Psoas muscle (tissue), 8 donors: ENCODE results near the gene SART1. TPM values are rescaled to one million over a fixed set of nuclear protein-coding genes. Genes with fewer than 3 reads are reported as not detected.

ENCODE experiments used
- ATAC-seq, 4 donors: fragments of 200-7000 bp; cut with Tn5 transposase; one replicate each; pipeline ENCODE4 v1.9.1; 2020; ENCODE audit warnings: moderate library complexity in 3 of 4, mild to moderate bottlenecking in 2 of 4
- DNase-seq, 2 donors: peaks; one replicate each; pipeline ENCODE4 v3.0.0-alpha.2; 2020
- H3K27ac ChIP-seq: fragments of 200-600 bp; one replicate; pipeline ENCODE4 v1.8.0; 2022
- H3K27me3 ChIP-seq, 3 donors: fragments of 200-600 bp in 1 of 3; one replicate each; pipeline versions ENCODE4 v1.6.1 to v1.8.0; 2013 to 2022; ENCODE audit warnings: low read length in 2 of 3, mild to moderate bottlenecking in 2 of 3, moderate library complexity in 1 of 3; ENCODE audit not compliant: insufficient read depth in 3 of 3
- H3K36me3 ChIP-seq, 2 donors: fragments of 200-600 bp in 1 of 2; one replicate each; pipeline versions ENCODE4 v1.6.1 to v1.8.0; 2013 to 2022; ENCODE audit warnings: low read depth in 1 of 2, mild to moderate bottlenecking in 1 of 2, moderate library complexity in 1 of 2; ENCODE audit not compliant: insufficient read depth in 1 of 2
- H3K4me1 ChIP-seq: fragments of 200-600 bp; one replicate; pipeline ENCODE4 v1.8.0; 2022
- H3K4me3 ChIP-seq: fragments of 200-600 bp; one replicate; pipeline ENCODE4 v1.8.0; 2022; ENCODE audit warnings: mild to moderate bottlenecking
- H3K9me3 ChIP-seq: fragments of 200-600 bp; one replicate; pipeline ENCODE4 v1.8.0; 2022
- WGBS, 3 donors: extraction: QIAGEN DNeasy Blood & Tissue Kit; methylation state at CpG; one replicate each; pipeline versions ENCODE4 v1.1.6 to v1.1.7; 2013; 5-methylcytosine and 5-hydroxymethylcytosine counted together
- intact Hi-C, 2 donors: fragments of 100-400 bp; cut with DNase I; formaldehyde crosslinking; loops; one replicate each; pipeline versions ENCODE4 v1.11.0 to v1.14.2; 2022
- polyA plus RNA-seq, 3 donors: library from polyadenylated mRNA; stranded (reverse); fragments of 200-250 nt; gene quantifications; one replicate each; pipeline ENCODE4 v1.2.3, GENCODE V29; 2013
- total RNA-seq, 4 donors: library from RNA; stranded (reverse); fragmentation: NEBNext Ultra II Directional in 2 of 4; extraction: Animal tissue kit (Norgen Biotek cat#: 25700) in 2 of 4; gene quantifications; one replicate each; pipeline versions ENCODE4 v1.2.1 to v1.2.4, GENCODE V29; 2021 to 2023
- TF ChIP-seq, protein P1 (sequence below): fragments of 200-600 bp; IDR thresholded peaks from one replicate; pipeline ENCODE4 v1.8.0; 2022; ENCODE audit warnings: antibody characterized with exemption
- donor health status: healthy with polysubstance abuse.
- donor health status: DM: no; HTN: no; CAD: no; lungs with moderate emphysema.
- donor health status: Bipolar disorder and iron deficiency.
- donor health status: healthy.
- donor health status: DM: yes; HTN: yes; CAD: no.
- donor health status: DM: no; HTN: no; CAD: no.
- donor health status: DM: no; HTN: no; CAD: no.
- donor health status: DM: yes; HTN: yes; CAD: no.

The SART1 gene
- total and polyA plus RNA-seq, 7 donors, result 36.3 to 58.7 (median 49.2) TPM

DNA sequence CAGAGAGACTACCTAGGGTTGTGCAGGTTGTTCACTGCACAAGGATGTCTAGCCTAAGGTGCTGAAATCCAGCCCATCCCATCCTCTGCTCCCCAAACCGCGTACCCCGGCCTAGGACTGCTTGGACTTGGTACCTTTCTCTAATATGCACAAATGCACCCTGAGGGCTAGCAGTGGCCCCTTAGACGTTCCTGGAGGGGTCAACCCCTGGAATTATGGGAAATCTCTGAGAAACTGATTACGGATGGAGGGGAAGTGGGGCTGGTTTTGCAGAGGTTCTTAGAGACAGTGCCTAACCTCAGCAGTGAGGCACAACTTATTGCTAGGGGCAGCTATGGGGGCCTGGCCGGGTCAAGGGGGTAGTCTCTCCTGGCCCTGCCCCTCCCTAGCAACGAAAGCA, 45.1 kb upstream of the SART1 start:
- intact Hi-C loops, result loop anchor here in 1 of 2 donors (2.0 kb wide), 1 partner anchor 26 kb away; the partner anchor contains the start of gene CCDC85B
- Histone ChIP-seq H3K27ac (peak overlapping the region; percentile 99), H3K4me3 (peak overlapping the region; percentile 100), H3K9me3 (no peaks in the 10 kb centered on the region), H3K27me3 (peaks cover 0 to 3% (median 0%) of the 10 kb centered on the region in 3 donors), H3K4me1 (peaks cover 58% of the 10 kb centered on the region), H3K36me3 (peaks cover 0 to 16% of the 10 kb centered on the region in 2 donors)
- 62 to 72% (median 72%) methylated on average over 7 of the region's 7 CpGs for WGBS, 3 donors
- TF ChIP-seq, protein P1, sequence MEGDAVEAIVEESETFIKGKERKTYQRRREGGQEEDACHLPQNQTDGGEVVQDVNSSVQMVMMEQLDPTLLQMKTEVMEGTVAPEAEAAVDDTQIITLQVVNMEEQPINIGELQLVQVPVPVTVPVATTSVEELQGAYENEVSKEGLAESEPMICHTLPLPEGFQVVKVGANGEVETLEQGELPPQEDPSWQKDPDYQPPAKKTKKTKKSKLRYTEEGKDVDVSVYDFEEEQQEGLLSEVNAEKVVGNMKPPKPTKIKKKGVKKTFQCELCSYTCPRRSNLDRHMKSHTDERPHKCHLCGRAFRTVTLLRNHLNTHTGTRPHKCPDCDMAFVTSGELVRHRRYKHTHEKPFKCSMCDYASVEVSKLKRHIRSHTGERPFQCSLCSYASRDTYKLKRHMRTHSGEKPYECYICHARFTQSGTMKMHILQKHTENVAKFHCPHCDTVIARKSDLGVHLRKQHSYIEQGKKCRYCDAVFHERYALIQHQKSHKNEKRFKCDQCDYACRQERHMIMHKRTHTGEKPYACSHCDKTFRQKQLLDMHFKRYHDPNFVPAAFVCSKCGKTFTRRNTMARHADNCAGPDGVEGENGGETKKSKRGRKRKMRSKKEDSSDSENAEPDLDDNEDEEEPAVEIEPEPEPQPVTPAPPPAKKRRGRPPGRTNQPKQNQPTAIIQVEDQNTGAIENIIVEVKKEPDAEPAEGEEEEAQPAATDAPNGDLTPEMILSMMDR, result no peak
- ATAC-seq (no peak), DNase-seq (no peak)

DNA sequence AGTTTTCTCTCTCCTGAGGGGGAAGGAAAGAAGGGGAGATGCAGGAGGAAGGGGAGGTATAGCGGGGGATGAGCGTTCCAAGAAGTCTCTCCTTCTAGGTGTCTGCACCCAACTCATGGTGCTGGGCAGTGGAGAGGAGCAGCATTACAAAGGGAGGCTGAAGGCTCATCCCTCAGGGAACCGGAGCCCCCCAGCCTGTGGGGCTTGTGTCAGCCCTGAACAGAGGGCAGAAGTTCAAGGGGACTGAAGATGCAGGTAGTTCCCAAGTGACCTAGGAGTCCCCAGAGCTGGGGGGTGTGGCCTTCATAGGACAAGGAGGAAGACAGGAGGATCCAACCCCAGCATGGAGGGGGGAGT, 44.5 kb upstream of the SART1 start:
- no peaks in the 10 kb centered on the region for H3K27me3 ChIP-seq
- H3K4me3 ChIP-seq, result peak overlapping the region; percentile 100
- H3K9me3 ChIP-seq, result no peaks in the 10 kb centered on the region
- TF ChIP-seq, protein P1, result no peak
- DNase-seq (no peak), ATAC-seq (no peak)
- H3K27ac ChIP-seq, result peak overlapping the region; percentile 99
- WGBS, 3 donors, result 85 to 90% (median 88%) methylated on average over 3 of the region's 3 CpGs
- H3K4me1 ChIP-seq, result peaks cover 51% of the 10 kb centered on the region
- H3K36me3 ChIP-seq, result peaks cover 0 to 22% of the 10 kb centered on the region in 2 donors
- intact Hi-C loops, result loop anchor here in 1 of 2 donors (2.0 kb wide), 1 partner anchor 26 kb away; the partner anchor contains the start of gene CCDC85B

- Histone ChIP-seq H3K27ac (peak overlapping the region; percentile 99), H3K4me3 (peak overlapping the region; percentile 100), H3K4me1 (peaks cover 50% of the 10 kb centered on the region), H3K36me3 (peaks cover 0 to 27% of the 10 kb centered on the region in 2 donors), H3K9me3 (no peaks in the 10 kb centered on the region), H3K27me3 (no peaks in the 10 kb centered on the region)
- TF ChIP-seq, protein P1, result no peak
- WGBS, 3 donors, result 47 to 64% (median 53%) methylated on average over 35 of the region's 35 CpGs
- intact Hi-C loops, result loop anchor here (2.0 kb wide), 2 partner anchors 27 to 49 kb away; partner anchors contain the start of gene CCDC85B (in 1 of the 2)
- ATAC-seq, result no peak
- peak in 1 of 2 donors; percentile 68 for DNase-seq
Observed at GRCh38 chr11:65917434-65918210, 43.9 kb upstream of the SART1 start.

DNA sequence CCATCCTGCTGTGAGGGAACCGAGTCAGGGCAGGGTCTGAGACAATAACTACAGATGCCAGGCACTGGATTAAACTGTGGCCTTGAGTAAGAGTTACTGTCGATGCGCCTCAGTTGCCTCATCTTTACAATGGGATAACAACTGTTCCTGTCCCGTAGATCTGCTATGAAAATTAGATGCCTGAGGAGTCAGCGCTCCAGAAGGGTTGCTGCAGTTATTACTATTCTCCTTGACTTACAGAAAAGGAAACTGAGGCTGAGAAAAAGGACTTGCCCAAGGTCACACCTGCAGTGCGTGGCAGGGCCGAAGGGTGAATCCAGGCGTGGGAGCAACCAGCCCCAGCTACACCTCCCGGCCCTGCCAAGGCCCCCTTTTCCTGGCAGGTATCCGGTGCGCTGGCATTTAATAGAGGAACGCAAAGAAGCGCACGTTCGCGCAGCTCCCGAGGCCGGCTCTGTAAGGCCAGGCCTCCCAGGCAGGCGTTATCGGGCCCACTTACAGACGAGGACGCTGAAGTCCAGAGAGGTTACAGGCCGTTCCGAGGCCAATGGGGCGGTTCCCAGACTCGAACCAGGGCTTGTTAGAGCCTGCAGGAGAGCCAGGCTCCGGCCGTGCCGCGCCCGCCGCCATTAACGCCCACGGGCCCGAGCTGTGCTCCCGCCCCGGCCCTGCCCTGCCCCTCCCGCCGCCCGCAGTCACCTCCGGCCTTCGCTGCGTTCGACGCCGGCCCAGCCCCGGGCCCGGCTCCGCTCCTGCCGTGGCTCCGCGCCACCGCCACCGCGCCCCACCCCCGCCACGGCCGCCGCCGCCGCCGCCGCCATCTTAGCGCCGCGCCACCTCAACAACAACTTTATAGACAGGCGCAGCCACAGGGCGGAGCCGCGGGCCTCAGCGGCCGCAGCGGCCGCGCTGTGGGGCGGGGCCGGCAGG, 43.1 kb upstream of the SART1 start, which contains the start of gene C11orf68:
TSS of gene C11orf68 (minus strand) at position 852 of the 930 bp plus-strand sequence. CDS start at position 821, 31 bp downstream.
- intact Hi-C loops, result loop anchor here in 1 of 2 donors (1.0 to 2.0 kb wide), 4 partner anchors 30 to 207 kb away; partner anchors contain the start of gene FIBP
- H3K4me1 ChIP-seq, result peaks cover 43% of the 10 kb centered on the region

More for the DNA sequence above, 43.1 kb upstream of the SART1 start, which contains the start of gene C11orf68:
- no peak for DNase-seq
- Histone ChIP-seq H3K9me3 (no peaks in the 10 kb centered on the region), H3K27ac (peak within 1 kb of the TSS; percentile 99), H3K4me3 (peak within 1 kb of the TSS; percentile 100), H3K36me3 (peaks cover 0 to 36% of the 10 kb centered on the region in 2 donors), H3K27me3 (no peaks in the 10 kb centered on the region)
- WGBS, 3 donors, result 3 to 7% (median 5%) methylated on average over 33 to 77 of the region's 77 CpGs
- TF ChIP-seq, protein P1, result no peak
- ATAC-seq, result no peak
